B cell (primary cell): Measurements from ENCODE around the gene ARL11. TPM values are rescaled to one million over a fixed set of nuclear protein-coding genes. Genes with fewer than 3 reads are reported as not detected.

Source experiments
- ATAC-seq: fragments of 200-7000 bp; cut with Tn5 transposase; one replicate; pipeline ENCODE4 v1.10.0; 2021; ENCODE audit warnings: low read depth, mild to moderate bottlenecking, moderate number of reproducible peaks, moderate library complexity
- CTCF ChIA-PET: fragments of 350-600 bp; sonication (Branson Sonifier 250); formaldehyde crosslinking; loops from one replicate; lab custom pipeline; 2021; ENCODE audit warnings: antibody characterized with exemption, inconsistent platforms; lab: Charles Lee
- POLR2A ChIA-PET: fragments of 350-600 bp; sonication (Branson Sonifier 250); formaldehyde crosslinking; loops from one replicate; lab custom pipeline; 2021; ENCODE audit warnings: antibody characterized with exemption; lab: Charles Lee
- DNase-seq: peaks from one replicate; pipeline ENCODE4 v3.0.0; 2013
- H2AFZ ChIP-seq: 2 replicates; pipeline ENCODE4 v1.6.1; 2012; ENCODE audit warnings: mild to moderate bottlenecking, low read depth, low read length; ENCODE audit not compliant: insufficient read depth, poor library complexity, severe bottlenecking
- H3K27ac ChIP-seq, 2 donors: 1 replicate in 1 of 2; 2 replicates in 1 of 2; pipeline ENCODE4 v1.5.1; 2012 to 2013; ENCODE audit warnings: low read length in 2 of 2, mild to moderate bottlenecking in 2 of 2, moderate library complexity in 1 of 2
- H3K27me3 ChIP-seq, 4 experiments: fragments of 200-600 bp in 1 of 4; sonication (generic) in 1 of 4; replicated peaks in 1 of 4; 1 replicate in 2 of 4; 2 replicates in 2 of 4; pipeline versions ENCODE4 v1.6.1 to v1.7.0; 2013 to 2016; ENCODE audit warnings: low read length in 3 of 4, mild to moderate bottlenecking in 2 of 4, mixed read lengths in 1 of 4, moderate library complexity in 1 of 4; ENCODE audit not compliant: insufficient read depth in 4 of 4, control insufficient read depth in 3 of 4; ENCODE audit errors: control extremely low read depth in 1 of 4
- H3K36me3 ChIP-seq, 2 experiments: replicated peaks in 1 of 2; 1 replicate in 1 of 2; 2 replicates in 1 of 2; pipeline versions ENCODE4 v1.6.1 to v1.7.1; 2013; ENCODE audit warnings: low read length in 1 of 2; ENCODE audit not compliant: insufficient read depth in 2 of 2, control insufficient read depth in 1 of 2; ENCODE audit errors: control extremely low read depth in 1 of 2, extremely low read depth in 1 of 2
- H3K4me1 ChIP-seq, 2 donors: fragments of 200-600 bp in 1 of 2; sonication (generic) in 1 of 2; 1 replicate in 1 of 2; 2 replicates in 1 of 2; pipeline versions ENCODE4 v1.5.1 to v1.6.1; 2013 to 2017; ENCODE audit warnings: low read length in 2 of 2; ENCODE audit not compliant: control insufficient read depth in 2 of 2, insufficient read depth in 2 of 2
- H3K4me2 ChIP-seq: replicated peaks from 2 replicates; pipeline ENCODE3; 2012; ENCODE audit warnings: mild to moderate bottlenecking, low read depth, low read length; ENCODE audit not compliant: poor library complexity, severe bottlenecking
- H3K4me3 ChIP-seq, 5 experiments: fragments of 200-600 bp in 1 of 5; sonication (generic) in 1 of 5; 1 replicate in 3 of 5; 2 replicates in 2 of 5; pipeline versions ENCODE4 v1.5.1 to v1.7.0; 2011 to 2016; ENCODE audit warnings: low read length in 4 of 5, mild to moderate bottlenecking in 4 of 5, low read depth in 2 of 5, control low read depth in 1 of 5, moderate library complexity in 1 of 5; ENCODE audit not compliant: insufficient read depth in 1 of 5; ENCODE audit errors: control extremely low read depth in 1 of 5, extremely low read depth in 1 of 5
- H3K79me2 ChIP-seq: fragments of 200-600 bp; sonication (generic); one replicate; pipeline ENCODE4 v1.6.0; 2016; ENCODE audit warnings: low read length; ENCODE audit not compliant: control insufficient read depth, insufficient read depth
- H3K9ac ChIP-seq: fragments of 200-600 bp; sonication (generic); 2 replicates; pipeline ENCODE4 v1.6.1; 2017; ENCODE audit warnings: mild to moderate bottlenecking, low read length, moderate library complexity
- H3K9me3 ChIP-seq, 3 donors: one replicate each; pipeline versions ENCODE4 v1.6.1 to v1.7.1; 2013; ENCODE audit warnings: low read length in 2 of 3; ENCODE audit not compliant: control insufficient read depth in 2 of 3, insufficient read depth in 1 of 3; ENCODE audit errors: control extremely low read depth in 1 of 3
- H4K20me1 ChIP-seq: 2 replicates; pipeline ENCODE4 v1.6.0; 2012; ENCODE audit warnings: mild to moderate bottlenecking, low read length; ENCODE audit not compliant: insufficient read depth, control insufficient read depth, poor library complexity, severe bottlenecking
- H3K27ac Mint-ChIP-seq: one replicate; pipeline ENCODE4 v1.8.0; 2021; ENCODE audit warnings: mixed read lengths
- H3K27me3 Mint-ChIP-seq: one replicate; pipeline ENCODE4 v1.8.0; 2021; ENCODE audit warnings: mixed read lengths
- H3K4me1 Mint-ChIP-seq: one replicate; pipeline ENCODE4 v1.8.0; 2021; ENCODE audit warnings: mixed read lengths
- H3K4me3 Mint-ChIP-seq: one replicate; pipeline ENCODE4 v1.8.0; 2021; ENCODE audit warnings: mixed read lengths
- H3K9me3 Mint-ChIP-seq: one replicate; pipeline ENCODE4 v1.8.0; 2022; ENCODE audit warnings: mixed read lengths; ENCODE audit not compliant: insufficient read depth
- CTCF ChIP-seq: fragments of 200-600 bp; IDR thresholded peaks from one replicate; pipeline ENCODE4 v1.8.0; 2022; ENCODE audit warnings: antibody characterized with exemption, mild to moderate bottlenecking
- EZH2 ChIP-seq: IDR thresholded peaks from 2 replicates; pipeline ENCODE4 v1.6.1; 2012; ENCODE audit warnings: borderline replicate concordance, low read depth, mild to moderate bottlenecking, moderate library complexity, low read length; ENCODE audit not compliant: insufficient read depth, poor library complexity, severe bottlenecking
- WGBS: methylation state at CpG from one replicate; pipeline ENCODE4 v1.1.5; 2013; ENCODE audit warnings: missing lambda C conversion rate; ENCODE audit not compliant: insufficient coverage; 5-methylcytosine and 5-hydroxymethylcytosine counted together
- intact Hi-C: fragments of 100-400 bp; cut with micrococcal nuclease; formaldehyde crosslinking; loops from one replicate; pipeline ENCODE4 v1.10.0; 2022
- polyA plus RNA-seq: library from polyadenylated mRNA; depleted of rRNA; stranded (reverse); fragments of >200 nt; gene quantifications from 2 replicates; pipeline ENCODE4 v1.2.3, GENCODE V29; 2012
- total RNA-seq, 2 donors: library from RNA; stranded (reverse); fragments of 120-200 nt in 1 of 2; gene quantifications; 1 replicate in 1 of 2; 2 replicates in 1 of 2; pipeline versions ENCODE4 v1.2.3 to v1.2.4, GENCODE V29; 2013 to 2022

Gene ARL11
- total and polyA plus RNA-seq, 2 donors (not counting 1 experiment from before 2014, with no cell fraction given), result 5.8 to 21.4 TPM

- H3K27ac Mint-ChIP-seq, result peak overlapping the region; percentile 3
- TF ChIP-seq CTCF, result no peak
- Histone ChIP-seq H3K4me3 (no peak overlapping the region), H3K36me3 (peaks cover 7 to 11% of the 10 kb centered on the region in 2 experiments), H3K4me2 (no peak overlapping the region), H4K20me1 (peaks cover 8% of the 10 kb centered on the region), H3K4me1 (peaks cover 25 to 32% of the 10 kb centered on the region in 2 donors), H2AFZ (no peak overlapping the region), H3K9ac (no peak overlapping the region), H3K79me2 (peaks cover 27% of the 10 kb centered on the region), H3K27ac (no peak overlapping the region), H3K27me3 (no peaks in the 10 kb centered on the region), H3K9me3 (peaks cover 0 to 9% (median 0%) of the 10 kb centered on the region in 3 donors)
- peaks cover 74% of the 10 kb centered on the region for H3K4me1 Mint-ChIP-seq
- intact Hi-C loops, result no loop called here
- H3K9me3 Mint-ChIP-seq, result no peaks in the 10 kb centered on the region
- 100% methylated on average over 3 of the region's 4 CpGs for whole genome bisulfite sequencing
- no peak for DNase-seq
- H3K4me3 Mint-ChIP-seq, result no peak overlapping the region
- POLR2A ChIA-PET, result no interaction called here
- ATAC-seq, result no peak
- no peaks in the 10 kb centered on the region for H3K27me3 Mint-ChIP-seq
- CTCF ChIA-PET, result no interaction called here
These were observed 5.4 kb downstream of the ARL11 start for GRCh38 chr13:49633710-49634109.

DNA sequence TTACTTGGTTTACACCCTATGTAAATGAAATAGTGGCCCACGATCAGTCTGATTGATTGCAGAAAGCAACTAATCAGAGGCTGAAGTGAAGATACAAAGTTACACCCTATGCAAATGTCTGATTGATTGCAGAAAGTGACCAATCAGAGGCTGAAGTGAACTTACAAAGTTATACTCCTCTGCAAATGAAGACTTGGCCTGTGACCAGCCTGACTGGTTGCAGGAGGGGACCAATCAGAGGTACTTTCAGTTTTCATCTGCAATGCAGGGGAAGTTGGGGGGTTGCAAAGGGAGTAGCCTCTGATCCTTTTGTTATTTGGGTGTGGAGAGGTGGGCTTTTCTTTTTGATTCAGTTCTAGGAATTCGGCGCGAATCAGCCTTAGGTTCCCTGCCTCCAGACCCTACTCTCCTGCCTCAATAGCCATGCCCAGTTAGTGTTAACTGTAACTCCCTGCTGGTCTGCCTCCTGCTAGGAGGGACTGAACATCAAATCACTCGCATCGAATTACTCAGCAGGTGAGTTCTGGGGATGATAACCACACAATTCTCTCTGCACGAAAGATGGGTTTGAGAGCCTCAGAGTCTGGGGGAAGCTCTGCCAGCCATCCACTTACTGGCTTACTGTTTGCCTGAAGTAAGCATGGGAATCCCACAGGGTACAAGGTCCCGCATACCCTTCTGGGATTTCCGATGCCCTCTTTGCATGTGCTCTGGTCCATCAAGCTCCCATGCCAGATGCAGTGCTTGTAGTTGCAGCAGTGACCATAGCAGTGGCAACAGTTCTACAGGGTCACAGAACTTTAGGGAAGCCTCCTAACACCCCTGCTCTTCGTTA lies 7.5 kb downstream of the ARL11 start:
- H3K9me3 ChIP-seq, result peaks cover 0 to 2% (median 0%) of the 10 kb centered on the region in 3 donors
- CTCF ChIA-PET, result no interaction called here
- H3K4me1 ChIP-seq, result peaks cover 13 to 19% of the 10 kb centered on the region in 2 donors

More for the DNA sequence above, 7.5 kb downstream of the ARL11 start:
- ATAC-seq, result peak; percentile 83
- POLR2A ChIA-PET, result no interaction called here
- TF ChIP-seq EZH2, result no peak
- no peak for TF ChIP-seq CTCF
- H3K27ac Mint-ChIP-seq, result peak overlapping the region; percentile 87
- no peaks in the 10 kb centered on the region for H3K27me3 Mint-ChIP-seq
- Histone ChIP-seq H2AFZ (peak overlapping the region; percentile 71), H3K27me3 (no peaks in the 10 kb centered on the region), H3K79me2 (peaks cover 8% of the 10 kb centered on the region), H3K36me3 (peaks cover 2 to 6% of the 10 kb centered on the region in 2 experiments), H4K20me1 (peaks cover 8% of the 10 kb centered on the region), H3K9ac (peak overlapping the region; percentile 64), H3K4me3 (peak overlapping the region in 4 of 5 experiments; percentile 41 to 57 (median 50)), H3K27ac (peak overlapping the region; percentile 58 to 60), H3K4me2 (peak overlapping the region; percentile 68)
- intact Hi-C loops, result no loop called here
- DNase-seq, result peak; percentile 72
- H3K4me3 Mint-ChIP-seq, result peak overlapping the region; percentile 78
- peaks cover 62% of the 10 kb centered on the region for H3K4me1 Mint-ChIP-seq
- no peaks in the 10 kb centered on the region for H3K9me3 Mint-ChIP-seq
- 57% methylated on average over 6 of the region's 10 CpGs for WGBS
